H1 (cell line): ENCODE data around the gene HEPACAM. TPM values are rescaled to one million over a fixed set of nuclear protein-coding genes. Genes with fewer than 3 reads are reported as not detected.

Experiments used
- CTCF ChIA-PET: fragments of 300-600 bp; sonication (Branson Sonifier 250); formaldehyde crosslinking; loops from one replicate; lab custom pipeline; 2021; ENCODE audit not compliant: partially characterized antibody; lab: Charles Lee
- POLR2A ChIA-PET: fragments of 300-600 bp; sonication (Branson Sonifier 250); formaldehyde crosslinking; loops from one replicate; lab custom pipeline; 2021; ENCODE audit warnings: inconsistent platforms; ENCODE audit not compliant: partially characterized antibody; lab: Charles Lee
- DNase-seq, 2 experiments: peaks; one replicate each; pipeline versions ENCODE4 v3.0.0 to v3.0.0-alpha.2; 2010 to 2022; ENCODE audit warnings: low spot score in 2 of 2, low read depth in 1 of 2, mixed read lengths in 1 of 2
- FAIRE-seq: peaks from 2 replicates; lab custom pipeline; 2011; peaks lifted over from hg19 to GRCh38; lab: Jason Lieb, UNC
- H2AFZ ChIP-seq: 2 replicates; pipeline ENCODE4 v1.8.1; 2012; ENCODE audit warnings: low read length, inconsistent platforms
- H2AK5ac ChIP-seq: 2 replicates; pipeline ENCODE4 v1.6.1; 2013; ENCODE audit warnings: low read depth, low read length
- H2BK120ac ChIP-seq: replicated peaks from 2 replicates; pipeline ENCODE3; 2013; ENCODE audit warnings: low read depth, low read length, inconsistent platforms
- H2BK12ac ChIP-seq: 2 replicates; pipeline ENCODE4 v1.6.1; 2013; ENCODE audit warnings: low read depth, low read length
- H2BK15ac ChIP-seq: 2 replicates; pipeline ENCODE4 v1.6.1; 2013; ENCODE audit warnings: low read length
- H2BK20ac ChIP-seq: 2 replicates; pipeline ENCODE4 v1.6.1; 2013; ENCODE audit warnings: low read length
- H2BK5ac ChIP-seq: 2 replicates; pipeline ENCODE4 v1.6.1; 2013; ENCODE audit warnings: low read depth, low read length
- H3K14ac ChIP-seq: 2 replicates; pipeline ENCODE4 v1.6.1; 2013; ENCODE audit warnings: inconsistent platforms; ENCODE audit not compliant: insufficient read length
- H3K18ac ChIP-seq: 2 replicates; pipeline ENCODE4 v1.6.1; 2013; ENCODE audit warnings: low read length; ENCODE audit errors: extremely low read depth
- H3K23ac ChIP-seq: 2 replicates; pipeline ENCODE4 v1.6.1; 2013; ENCODE audit warnings: inconsistent platforms; ENCODE audit not compliant: insufficient read length
- H3K23me2 ChIP-seq: 2 replicates; pipeline ENCODE4 v1.6.1; 2013; ENCODE audit warnings: low read depth, low read length
- H3K27ac ChIP-seq: 2 replicates; pipeline ENCODE4 v1.6.1; 2011; ENCODE audit warnings: low read depth, low read length, inconsistent platforms
- H3K27me3 ChIP-seq, 4 experiments: replicated peaks in 1 of 4; 1 replicate in 1 of 4; 2 replicates in 3 of 4; pipeline versions ENCODE4 v1.6.1 to v1.8.1; 2011 to 2013; ENCODE audit warnings: low read length in 3 of 4, mild to moderate bottlenecking in 3 of 4, inconsistent platforms in 2 of 4, mixed read lengths in 2 of 4, moderate library complexity in 1 of 4; ENCODE audit not compliant: control insufficient read depth in 3 of 4, insufficient read depth in 3 of 4; ENCODE audit errors: extremely low read depth in 1 of 4
- H3K36me3 ChIP-seq, 4 experiments: 2 replicates each; pipeline versions ENCODE4 v1.6.1 to v1.8.1; 2011 to 2013; ENCODE audit warnings: mild to moderate bottlenecking in 4 of 4, low read length in 3 of 4, moderate library complexity in 2 of 4, control low read depth in 1 of 4, inconsistent platforms in 1 of 4; ENCODE audit not compliant: insufficient read depth in 4 of 4, control insufficient read depth in 2 of 4
- H3K4ac ChIP-seq: replicated peaks from 2 replicates; pipeline ENCODE3; 2013; ENCODE audit warnings: low read length, low read depth, mixed read lengths, inconsistent platforms; ENCODE audit not compliant: insufficient read length
- H3K4me1 ChIP-seq, 4 experiments: replicated peaks in 1 of 4; 1 replicate in 1 of 4; 2 replicates in 3 of 4; pipeline versions ENCODE4 v1.6.1 to v1.8.1; 2011 to 2013; ENCODE audit warnings: low read length in 3 of 4, inconsistent platforms in 2 of 4, mixed read lengths in 1 of 4; ENCODE audit not compliant: insufficient read depth in 4 of 4, control insufficient read depth in 3 of 4
- H3K4me2 ChIP-seq, 2 experiments: 2 replicates each; pipeline versions ENCODE4 v1.6.1 to v1.8.1; 2011 to 2013; ENCODE audit warnings: low read depth in 2 of 2, low read length in 2 of 2, control low read depth in 1 of 2, inconsistent platforms in 1 of 2, mild to moderate bottlenecking in 1 of 2; ENCODE audit not compliant: insufficient read depth in 1 of 2
- H3K4me3 ChIP-seq, 4 experiments: fragments of 200-600, 300-600 bp in 1 of 4; sonication (generic), shearing (Covaris generic), sonication (Bioruptor Twin) in 1 of 4; 2 replicates each; pipeline versions ENCODE4 v1.5.1 to v1.8.1; 2011 to 2016; ENCODE audit warnings: low read length in 4 of 4, low read depth in 3 of 4, control low read depth in 2 of 4, inconsistent platforms in 2 of 4, mild to moderate bottlenecking in 2 of 4, mixed read lengths in 1 of 4, moderate library complexity in 1 of 4; ENCODE audit not compliant: insufficient read depth in 2 of 4; ENCODE audit errors: extremely low read depth in 1 of 4
- H3K56ac ChIP-seq: replicated peaks from 2 replicates; pipeline ENCODE3; 2013; ENCODE audit warnings: low read depth, mild to moderate bottlenecking, mixed read lengths, low read length, inconsistent platforms; ENCODE audit not compliant: insufficient read length
- H3K79me1 ChIP-seq: 2 replicates; pipeline ENCODE4 v1.6.1; 2013; ENCODE audit warnings: low read depth, low read length, control low read depth
- H3K79me2 ChIP-seq, 2 experiments: 2 replicates each; pipeline versions ENCODE4 v1.6.1 to v1.8.1; 2012 to 2013; ENCODE audit warnings: low read length in 2 of 2, mild to moderate bottlenecking in 2 of 2, inconsistent platforms in 1 of 2; ENCODE audit not compliant: insufficient read depth in 2 of 2, control insufficient read depth in 1 of 2
- H3K9ac ChIP-seq, 4 experiments: replicated peaks in 1 of 4; 1 replicate in 1 of 4; 2 replicates in 3 of 4; pipeline versions ENCODE4 v1.6.1 to v1.8.1; 2011 to 2013; ENCODE audit warnings: low read depth in 3 of 4, low read length in 3 of 4, control low read depth in 2 of 4, mild to moderate bottlenecking in 2 of 4, moderate library complexity in 2 of 4, inconsistent platforms in 1 of 4; ENCODE audit errors: extremely low read depth in 1 of 4
- H3K9me3 ChIP-seq, 2 experiments: 2 replicates each; pipeline versions ENCODE4 v1.6.1 to v1.8.1; 2012 to 2013; ENCODE audit warnings: mild to moderate bottlenecking in 2 of 2, moderate library complexity in 2 of 2, control low read depth in 1 of 2, inconsistent platforms in 1 of 2, low read depth in 1 of 2, low read length in 1 of 2, mixed read lengths in 1 of 2; ENCODE audit not compliant: insufficient read depth in 2 of 2
- H4K20me1 ChIP-seq, 2 experiments: replicated peaks in 1 of 2; 2 replicates each; pipeline versions ENCODE3 to v1.8.1; 2011 to 2013; ENCODE audit warnings: inconsistent platforms in 2 of 2, low read length in 2 of 2, mild to moderate bottlenecking in 1 of 2; ENCODE audit not compliant: insufficient read depth in 2 of 2, control insufficient read depth in 1 of 2
- H4K5ac ChIP-seq: 2 replicates; pipeline ENCODE4 v1.6.1; 2013; ENCODE audit warnings: low read length, low read depth, mixed read lengths, inconsistent platforms; ENCODE audit not compliant: insufficient read length
- H4K8ac ChIP-seq: 2 replicates; pipeline ENCODE4 v1.8.0; 2013; ENCODE audit warnings: mild to moderate bottlenecking, moderate library complexity, low read length, inconsistent platforms; ENCODE audit not compliant: insufficient read depth; ENCODE audit errors: extremely low read depth
- H4K91ac ChIP-seq: replicated peaks from 2 replicates; pipeline ENCODE3; 2013; ENCODE audit warnings: low read length, mixed read lengths, inconsistent platforms; ENCODE audit not compliant: insufficient read length
- RFX5 ChIP-seq: IDR thresholded peaks from 2 replicates; pipeline ENCODE4 v1.6.1; 2011; ENCODE audit warnings: low read depth, low read length, improper control_type of control experiment, borderline replicate concordance
- WGBS, 2 experiments: shearing (Covaris generic) in 1 of 2; methylation state at CpG; one replicate each; pipeline versions ENCODE4 v1.1.6 to v1.1.7; 2013 to 2015; ENCODE audit warnings: low lambda C conversion rate in 2 of 2, mixed read lengths in 2 of 2, inconsistent platforms in 1 of 2, low coverage in 1 of 2, missing lambda C conversion rate in 1 of 2; ENCODE audit not compliant: insufficient replicate concordance in 2 of 2, insufficient coverage in 1 of 2, insufficient read length in 1 of 2; ENCODE audit errors: extremely low coverage in 1 of 2, missing lambda C conversion rate in 1 of 2; 5-methylcytosine and 5-hydroxymethylcytosine counted together
- polyA plus RNA-seq, 7 experiments: library from polyadenylated mRNA; depleted of rRNA in 3 of 7; stranded (reverse) in 5 of 7; unstranded in 2 of 7; fragments of >200 nt in 5 of 7; fragments of 200-250 nt in 2 of 7; gene quantifications; 1 replicate in 5 of 7; 2 replicates in 1 of 7; 4 replicates in 1 of 7; pipeline versions ENCODE4 v1.2.1 to v1.2.3, GENCODE V29; 2011 to 2013; ENCODE audit warnings: missing spikeins in 2 of 7, mixed read lengths in 2 of 7
- total RNA-seq: library from RNA; stranded (reverse); fragmentation: NEBNext Ultra II Directional; extraction: Animal tissue kit (Norgen Biotek cat#: 25700); gene quantifications from 2 replicates; pipeline ENCODE4 v1.2.1, GENCODE V29; 2021

HEPACAM gene
- total and polyA plus RNA-seq, 2 of the 8 experiments (the other 6 are each of a cell fraction or from before 2014, with no cell fraction given) = not detected

DNA sequence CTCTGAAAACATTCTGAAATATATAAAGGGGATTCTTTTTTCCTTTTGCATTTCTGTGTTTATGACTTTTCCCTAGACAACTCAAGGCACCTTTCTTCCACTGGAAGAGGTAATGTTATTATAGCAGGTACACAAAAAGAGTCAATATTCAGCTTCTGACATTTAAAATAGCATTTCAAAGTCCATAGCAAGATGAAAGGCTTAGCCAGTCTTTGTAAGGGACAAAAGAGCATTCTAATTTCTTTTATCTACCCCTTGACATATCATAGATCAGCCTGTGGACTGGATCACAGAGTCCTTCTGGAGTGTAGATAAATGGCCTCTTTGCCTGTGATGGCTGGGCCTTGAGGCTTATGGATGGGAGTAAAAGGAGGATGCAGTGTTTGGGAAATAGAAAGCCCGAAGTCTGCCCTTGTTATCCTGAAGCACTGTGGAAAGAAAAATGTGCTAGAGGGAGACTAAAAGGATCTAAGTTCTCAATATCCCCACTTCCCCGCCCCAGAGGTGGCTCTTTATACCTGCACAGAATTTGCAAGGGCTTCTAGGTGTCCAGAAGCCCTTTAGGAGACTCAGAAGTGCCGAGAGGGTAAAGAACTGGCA, 1.6 kb upstream of the HEPACAM start:
- Histone ChIP-seq H4K5ac (no peak overlapping the region), H3K4ac (no peak overlapping the region), H4K91ac (no peak overlapping the region), H3K27ac (no peak overlapping the region), H2BK120ac (no peak overlapping the region), H2BK5ac (no peak overlapping the region), H3K4me1 (peaks cover 0 to 3% (median 0%) of the 10 kb centered on the region in 4 experiments; a peak in 1 of 7 replicates), H3K79me2 (no peaks in the 10 kb centered on the region), H3K23ac (no peak overlapping the region), H3K14ac (no peak overlapping the region), H2AFZ (no peak overlapping the region), H3K36me3 (no peaks in the 10 kb centered on the region), H2BK12ac (no peak overlapping the region), H3K27me3 (no peaks in the 10 kb centered on the region; a peak in 2 of 7 replicates), H3K4me2 (no peak overlapping the region), H3K18ac (no peak overlapping the region), H3K79me1 (no peaks in the 10 kb centered on the region), H2BK20ac (no peak overlapping the region), H3K56ac (no peak overlapping the region), H4K20me1 (no peaks in the 10 kb centered on the region), H3K9ac (no peak overlapping the region), H3K4me3 (no peak overlapping the region), H3K23me2 (no peaks in the 10 kb centered on the region; the same call in 1 of the 2 replicates), H2BK15ac (no peak overlapping the region), H2AK5ac (no peak overlapping the region), H3K9me3 (no peaks in the 10 kb centered on the region), H4K8ac (no peak overlapping the region)
- FAIRE-seq = no peak
- CTCF ChIA-PET = interaction anchor here (0.6 to 5.8 kb wide), 7 partner anchors 8 to 143 kb away, joined by 3 to 38 read pairs (median 3); partner anchors contain the start of gene CCDC15
- 79% methylated on average over 3 of the region's 3 CpGs; no CpG with 5 or more reads in 1 of the 2 experiments for WGBS, 2 experiments
- POLR2A ChIA-PET = no interaction called here
- DNase-seq = no peak
- TF ChIP-seq RFX5 = no peak
